ENCODE measurements around the gene PGM1.

GRCh38 chr1:63624911-63625310, 31.7 kb downstream of the PGM1 start:
- TF ChIP-seq POLR2AphosphoS5 (IDR thresholded peaks at IDR 0.05) (no peak), CTCF (IDR thresholded peaks at IDR 0.05 in 8 of 11, conservative IDR thresholded peaks at IDR 0.05 in 3 of 11) (no peak), POLR2A (IDR thresholded peaks at IDR 0.05) (no peak)

Data from spleen (tissue), 7 donors.